Neural progenitor cell (in vitro differentiated cells): Measurements from ENCODE around the gene HS6ST3. TPM values are rescaled to one million over a fixed set of nuclear protein-coding genes. Genes with fewer than 3 reads are reported as not detected.

ENCODE experiments used
- DNase-seq: peaks from one replicate; pipeline ENCODE4 v3.0.0-alpha.2; 2016; ENCODE audit warnings: low spot score
- H2AFZ ChIP-seq: fragments of 200-600 bp; sonication (generic); replicated peaks from 2 replicates; pipeline ENCODE4 v1.6.1; 2016; ENCODE audit warnings: antibody characterized with exemption
- H3F3A ChIP-seq: fragments of 200-600 bp; sonication (generic); 2 replicates; pipeline ENCODE4 v1.6.1; 2016; ENCODE audit warnings: antibody characterized with exemption, low read depth
- H3K27ac ChIP-seq: fragments of 200-600 bp; sonication (generic); 2 replicates; pipeline ENCODE4 v1.5.1; 2016; ENCODE audit warnings: mild to moderate bottlenecking
- H3K27me3 ChIP-seq: fragments of 200-600 bp; sonication (generic); 2 replicates; pipeline ENCODE4 v1.6.1; 2016; ENCODE audit warnings: mild to moderate bottlenecking, moderate library complexity
- H3K36me3 ChIP-seq: fragments of 200-600 bp; sonication (generic); 2 replicates; pipeline ENCODE4 v1.5.1; 2016
- H3K4me1 ChIP-seq: fragments of 200-600 bp; sonication (generic); 2 replicates; pipeline ENCODE4 v1.6.1; 2016; ENCODE audit warnings: mixed run types
- H3K4me2 ChIP-seq: fragments of 200-600 bp; sonication (generic); 2 replicates; pipeline ENCODE4 v1.6.1; 2016
- H3K4me3 ChIP-seq: fragments of 200-600 bp; sonication (generic); 2 replicates; pipeline ENCODE4 v1.5.1; 2016
- H3K79me2 ChIP-seq: fragments of 200-600 bp; sonication (generic); 2 replicates; pipeline ENCODE4 v1.6.1; 2016; ENCODE audit warnings: low read depth
- H3K9ac ChIP-seq: fragments of 200-600 bp; sonication (generic); 2 replicates; pipeline ENCODE4 v1.6.1; 2016
- H3K9me3 ChIP-seq: fragments of 200-600 bp; sonication (generic); 2 replicates; pipeline ENCODE4 v1.5.1; 2016; ENCODE audit warnings: low read depth
- H4K20me1 ChIP-seq: fragments of 200-600 bp; sonication (generic); 2 replicates; pipeline ENCODE4 v1.6.1; 2016; ENCODE audit warnings: low read depth
- H3K27ac Mint-ChIP-seq: 3 replicates; pipeline ENCODE4 v1.8.0; 2021; ENCODE audit warnings: mixed read lengths
- H3K27me3 Mint-ChIP-seq: 2 replicates; pipeline ENCODE4 v1.8.0; 2022; ENCODE audit warnings: low read depth, mild to moderate bottlenecking, inconsistent platforms, moderate library complexity, mixed read lengths; ENCODE audit not compliant: insufficient read depth
- H3K36me3 Mint-ChIP-seq: 3 replicates; pipeline ENCODE4 v1.8.0; 2021; ENCODE audit warnings: mixed read lengths
- H3K4me1 Mint-ChIP-seq: 3 replicates; pipeline ENCODE4 v1.8.0; 2021; ENCODE audit warnings: mixed read lengths
- H3K4me3 Mint-ChIP-seq: 3 replicates; pipeline ENCODE4 v1.8.0; 2021; ENCODE audit warnings: mild to moderate bottlenecking, moderate library complexity, mixed read lengths
- H3K9me3 Mint-ChIP-seq: 3 replicates; pipeline ENCODE4 v1.8.0; 2020; ENCODE audit warnings: mixed read lengths
- CTCF ChIP-seq: fragments of 200-600 bp; sonication (generic); IDR thresholded peaks from 2 replicates; pipeline ENCODE4 v1.5.1; 2017; ENCODE audit warnings: antibody characterized with exemption, mild to moderate bottlenecking
- EZH2 ChIP-seq: fragments of 200-600 bp; sonication (generic); IDR thresholded peaks from 2 replicates; pipeline ENCODE4 v1.6.1; 2017; ENCODE audit warnings: antibody characterized with exemption, mild to moderate bottlenecking, moderate library complexity
- EZH2phosphoT487 ChIP-seq: fragments of 200-600 bp; sonication (generic); IDR thresholded peaks from 2 replicates; pipeline ENCODE4 v1.6.1; 2017; ENCODE audit warnings: antibody characterized with exemption
- total RNA-seq: library from RNA; depleted of rRNA; stranded (reverse); fragments of >200 nt; gene quantifications from 2 replicates; pipeline ENCODE4 v1.2.3, GENCODE V29; 2015; ENCODE audit warnings: low replicate concordance

Gene HS6ST3
- total RNA-seq, 1 donor from 2014 or later: 0.39 TPM

- Histone ChIP-seq H3K9ac (no peak overlapping the region), H3K9me3 (no peaks in the 10 kb centered on the region), H3K27me3 (no peaks in the 10 kb centered on the region), H3K36me3 (no peaks in the 10 kb centered on the region), H3K27ac (no peak overlapping the region), H2AFZ (no peak overlapping the region), H3K4me1 (no peaks in the 10 kb centered on the region), H4K20me1 (no peaks in the 10 kb centered on the region), H3K79me2 (no peaks in the 10 kb centered on the region), H3K4me3 (no peak overlapping the region), H3F3A (no peaks in the 10 kb centered on the region), H3K4me2 (no peak overlapping the region)
- Mint-ChIP-seq H3K27me3 (no peaks in the 10 kb centered on the region), H3K4me1 (no peaks in the 10 kb centered on the region), H3K27ac (no peak overlapping the region), H3K9me3 (no peaks in the 10 kb centered on the region), H3K4me3 (no peak overlapping the region), H3K36me3 (no peaks in the 10 kb centered on the region)
- DNase-seq: no peak
- no peak for TF ChIP-seq CTCF
- TF ChIP-seq EZH2phosphoT487: no peak
- TF ChIP-seq EZH2: no peak
Observed at GRCh38 chr13:96581741-96582140, 491.8 kb downstream of the HS6ST3 start.

- Mint-ChIP-seq H3K27ac (no peak overlapping the region), H3K36me3 (no peaks in the 10 kb centered on the region), H3K4me3 (no peak overlapping the region), H3K27me3 (no peaks in the 10 kb centered on the region), H3K9me3 (peaks cover 2% of the 10 kb centered on the region), H3K4me1 (no peaks in the 10 kb centered on the region)
- Histone ChIP-seq H3K4me3 (no peak overlapping the region), H3K27ac (no peak overlapping the region), H3K4me2 (no peak overlapping the region), H3K36me3 (no peaks in the 10 kb centered on the region), H3K27me3 (no peaks in the 10 kb centered on the region), H3K79me2 (no peaks in the 10 kb centered on the region), H3K4me1 (no peaks in the 10 kb centered on the region), H4K20me1 (no peaks in the 10 kb centered on the region), H3K9me3 (no peaks in the 10 kb centered on the region), H2AFZ (no peak overlapping the region), H3K9ac (no peak overlapping the region), H3F3A (no peaks in the 10 kb centered on the region)
- no peak for DNase-seq
- TF ChIP-seq EZH2phosphoT487 (no peak), CTCF (no peak), EZH2 (no peak)
Observed at GRCh38 chr13:96615252-96615651, 525.3 kb downstream of the HS6ST3 start.

- DNase-seq: no peak
- no peaks in the 10 kb centered on the region for H3K4me1 Mint-ChIP-seq
- no peaks in the 10 kb centered on the region for H3K27me3 Mint-ChIP-seq
Observed at GRCh38 chr13:96617528-96617927, 527.6 kb downstream of the HS6ST3 start.

More at GRCh38 chr13:96617528-96617927, 527.6 kb downstream of the HS6ST3 start:
- Histone ChIP-seq H2AFZ (no peak overlapping the region), H3F3A (no peaks in the 10 kb centered on the region), H3K4me3 (no peak overlapping the region), H4K20me1 (no peaks in the 10 kb centered on the region), H3K9ac (no peak overlapping the region), H3K79me2 (no peaks in the 10 kb centered on the region), H3K9me3 (no peaks in the 10 kb centered on the region), H3K4me2 (no peak overlapping the region), H3K4me1 (no peaks in the 10 kb centered on the region), H3K27ac (no peak overlapping the region), H3K27me3 (no peaks in the 10 kb centered on the region), H3K36me3 (no peaks in the 10 kb centered on the region)
- Mint-ChIP-seq H3K27ac (no peak overlapping the region), H3K4me3 (no peak overlapping the region), H3K36me3 (no peaks in the 10 kb centered on the region), H3K9me3 (peaks cover 2% of the 10 kb centered on the region)
- TF ChIP-seq CTCF: no peak
- no peak for TF ChIP-seq EZH2
- no peak for TF ChIP-seq EZH2phosphoT487
